GM08714 (cell line): Measurements from ENCODE around the gene RTEL1.
"Not testable (repeated sequence)": the region's sequence is repeated elsewhere in the genome, so short reads cannot be mapped to it uniquely, and the experiment has no call there.

ENCODE experiments used
- H3K4me3 ChIP-seq: fragments of 200-500 bp; sonication (Bioruptor generic); 2 replicates; pipeline ENCODE4 v1.5.1; 2014; ENCODE audit warnings: mild to moderate bottlenecking, low read length, inconsistent platforms
- ZNF274 ChIP-seq: IDR thresholded peaks from 2 replicates; pipeline ENCODE4 v1.6.1; 2012; ENCODE audit warnings: mild to moderate bottlenecking, low read depth, low read length

The RTEL1 gene

DNA sequence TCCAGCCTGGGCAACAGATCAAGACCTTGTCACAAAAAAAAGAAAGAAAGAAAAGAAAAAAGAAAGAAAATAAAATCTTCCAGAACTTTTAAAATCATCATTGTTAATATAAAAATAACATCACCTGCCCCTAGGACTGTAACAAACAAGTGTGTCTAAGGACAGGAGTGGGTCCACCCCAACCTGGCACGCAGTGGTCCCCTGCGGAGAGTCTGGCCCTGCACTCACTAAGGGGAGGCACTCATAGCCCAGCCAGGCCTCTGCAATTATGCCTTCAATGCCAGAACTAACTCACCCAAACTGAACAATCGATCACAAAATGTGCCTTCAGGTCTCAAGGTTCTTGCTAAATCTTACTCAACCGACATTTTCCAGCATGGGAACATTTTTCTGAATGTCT, 36.0 kb upstream of the RTEL1 start:
- H3K4me3 ChIP-seq = no peak overlapping the region
- no peak for TF ChIP-seq ZNF274

DNA sequence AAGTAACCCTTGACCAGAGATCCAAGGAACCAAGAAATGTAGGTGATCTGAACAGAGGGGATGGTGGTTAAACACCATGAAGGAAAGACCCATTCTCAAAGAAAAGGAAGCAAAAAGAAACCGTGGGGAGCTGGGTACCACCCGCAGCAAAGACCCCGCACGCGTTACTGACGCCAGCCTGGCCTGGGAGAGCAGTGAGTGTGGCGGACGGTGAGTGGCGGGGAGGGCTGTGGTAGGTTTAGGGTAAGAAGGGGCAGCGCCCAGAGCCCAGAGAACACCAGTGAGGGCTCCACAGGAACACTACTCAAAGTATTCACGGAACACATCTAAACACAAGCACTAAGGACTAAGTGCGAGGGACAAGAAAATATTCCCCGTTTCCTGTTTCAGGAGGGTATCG, 35.4 kb upstream of the RTEL1 start:
- H3K4me3 ChIP-seq = no peak overlapping the region
- TF ChIP-seq ZNF274 = no peak

DNA sequence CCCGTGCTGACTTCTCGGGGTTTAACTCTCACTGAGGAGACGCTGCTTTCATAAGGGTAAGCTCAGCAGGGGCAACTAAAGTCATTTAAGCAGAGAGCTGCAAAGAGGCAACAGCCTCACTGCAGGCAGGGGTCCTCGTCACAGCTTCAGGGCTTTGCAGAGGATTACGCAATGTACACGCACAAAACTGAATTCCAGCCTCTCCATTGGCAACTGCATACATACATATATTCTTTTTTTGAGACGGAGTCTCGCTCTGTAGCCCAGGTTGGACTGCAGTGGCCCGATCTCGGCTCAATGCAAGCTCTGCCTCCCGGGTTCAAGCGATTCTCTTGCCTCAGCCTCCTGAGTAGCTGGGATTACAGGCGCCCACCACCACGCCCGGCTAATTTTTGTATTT, 33.6 kb upstream of the RTEL1 start:
- no peak overlapping the region for H3K4me3 ChIP-seq
- no peak for TF ChIP-seq ZNF274

DNA sequence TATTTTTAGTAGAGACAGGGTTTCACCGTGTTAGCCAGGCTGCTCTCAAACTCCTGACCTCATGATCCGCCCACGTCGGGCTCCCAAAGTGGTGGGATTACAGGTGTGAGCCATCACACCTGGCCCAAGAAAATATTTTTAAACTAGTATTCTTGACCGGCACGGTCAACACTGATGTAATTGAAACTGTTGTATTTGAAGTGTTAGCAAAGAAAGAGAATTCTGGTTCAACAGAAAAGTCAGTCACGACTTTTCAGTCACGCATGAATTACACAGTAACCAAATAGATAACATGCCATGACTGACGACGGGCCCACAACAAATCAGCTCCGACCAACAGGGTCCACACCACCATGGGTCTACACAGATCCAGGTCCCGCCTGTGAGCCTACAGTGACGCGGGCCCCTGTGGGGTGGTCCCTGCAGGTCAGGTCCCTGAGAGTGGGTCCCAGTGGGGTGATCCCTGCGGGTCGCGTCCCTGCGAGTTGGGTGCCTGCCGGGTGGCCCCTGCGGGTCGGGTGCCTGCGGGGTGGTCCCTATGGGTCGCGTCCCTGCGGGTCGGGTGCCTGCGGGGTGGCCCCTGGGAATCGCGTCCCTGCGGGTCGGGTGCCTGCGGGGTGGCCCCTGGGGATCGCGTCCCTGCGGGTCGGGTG, 32.2 kb upstream of the RTEL1 start:
- H3K4me3 ChIP-seq = peak overlapping the region; percentile 86
- TF ChIP-seq ZNF274 = no peak

DNA sequence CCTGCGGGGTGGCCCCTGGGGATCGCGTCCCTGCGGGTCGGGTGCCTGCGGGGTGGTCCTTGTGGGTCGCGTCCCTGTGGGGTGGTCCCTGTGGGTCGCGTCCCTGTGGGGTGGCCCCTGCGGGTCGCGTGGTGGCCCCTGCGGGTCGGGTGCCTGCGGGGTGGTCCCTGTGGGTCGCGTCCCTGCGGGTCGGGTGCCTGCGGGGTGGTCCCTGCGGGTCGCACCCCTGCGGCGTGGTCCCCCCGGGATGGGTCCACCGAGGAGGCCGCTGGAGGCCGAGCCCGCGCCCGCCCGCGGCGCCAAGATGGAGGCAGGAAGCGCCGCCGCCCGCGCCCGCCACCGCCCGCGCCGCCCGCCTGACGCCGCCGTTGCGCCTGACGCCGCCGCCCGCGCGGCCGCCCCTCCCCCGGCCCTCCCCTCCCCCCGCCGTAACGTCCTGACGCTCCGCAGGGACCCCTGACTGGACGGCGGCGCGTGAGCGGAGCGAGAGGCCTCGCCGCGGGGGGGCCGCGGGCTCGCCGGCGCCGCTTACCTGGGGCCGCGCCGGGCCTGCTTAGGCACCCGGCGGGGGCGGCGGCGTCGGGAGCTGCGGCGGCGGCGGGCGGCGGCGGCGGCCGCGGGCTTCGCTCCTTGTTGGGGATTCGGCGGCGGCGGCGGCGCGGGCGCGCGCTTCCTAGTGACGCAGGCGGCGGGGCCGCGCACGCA, 31.5 kb upstream of the RTEL1 start, which contains the start of gene GMEB2:
Gene GMEB2 (minus strand): TSS at position 678 of the 705 bp plus-strand sequence. CDS start 7,704 bp downstream, outside the sequence.
- no peak for TF ChIP-seq ZNF274
- peak within 1 kb of the TSS; percentile 94 for H3K4me3 ChIP-seq

DNA sequence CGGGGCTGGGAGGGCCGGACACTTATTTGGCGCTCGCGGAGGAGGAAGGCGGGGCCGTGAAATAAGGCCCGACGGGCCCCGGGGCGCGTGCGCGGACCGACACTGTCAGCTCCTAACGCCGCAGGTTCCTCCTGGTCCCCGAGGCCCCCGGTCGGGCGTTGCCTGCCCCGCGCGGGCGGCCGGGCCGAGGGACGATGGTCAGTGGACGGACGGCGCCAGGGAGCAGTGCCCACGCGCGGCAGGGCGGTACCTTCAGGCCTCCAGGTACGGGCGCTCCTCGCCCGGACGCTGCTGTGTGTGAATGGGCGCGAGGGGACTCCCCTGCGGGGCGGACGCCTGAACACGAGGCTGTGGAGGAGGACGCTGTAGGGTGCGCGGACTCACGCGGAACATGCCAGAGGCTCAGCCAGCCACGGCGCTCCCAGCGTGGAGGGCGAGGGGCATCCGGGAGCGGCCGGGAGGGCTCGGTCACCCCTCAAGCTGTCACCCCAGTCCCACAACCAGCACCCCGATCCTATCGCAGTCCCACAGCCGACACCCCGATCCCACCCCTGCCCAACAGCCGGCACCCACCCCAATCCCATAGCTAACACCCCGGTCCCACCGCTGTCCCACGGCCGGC, 30.9 kb upstream of the RTEL1 start:
- peak overlapping the region; percentile 94 for H3K4me3 ChIP-seq
- no peak for TF ChIP-seq ZNF274

DNA sequence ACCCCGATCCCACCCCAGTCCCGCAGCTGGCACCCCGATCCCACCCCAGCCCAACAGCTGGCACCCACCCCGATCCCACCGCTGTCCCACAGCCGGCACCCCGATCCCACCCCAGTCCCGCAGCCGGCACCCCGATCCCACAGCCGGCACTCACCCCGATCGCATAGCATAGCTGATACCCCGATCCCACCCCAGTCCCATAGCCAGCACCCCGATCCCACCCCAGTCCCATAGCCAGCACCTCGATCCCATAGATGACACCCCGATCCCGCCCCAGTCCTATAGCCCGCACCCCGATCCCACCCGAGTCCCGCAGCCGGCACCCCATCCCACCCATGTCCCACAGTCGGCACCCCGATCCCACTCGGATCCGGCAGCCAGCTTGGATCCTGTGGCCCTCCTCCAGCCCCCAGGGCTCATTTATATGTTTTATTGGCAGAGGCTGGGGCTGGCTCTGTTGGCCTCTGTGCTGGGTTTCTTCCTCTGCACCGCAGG, 30.3 kb upstream of the RTEL1 start:
- H3K4me3 ChIP-seq = peak overlapping the region; percentile 94
- no peak for TF ChIP-seq ZNF274

DNA sequence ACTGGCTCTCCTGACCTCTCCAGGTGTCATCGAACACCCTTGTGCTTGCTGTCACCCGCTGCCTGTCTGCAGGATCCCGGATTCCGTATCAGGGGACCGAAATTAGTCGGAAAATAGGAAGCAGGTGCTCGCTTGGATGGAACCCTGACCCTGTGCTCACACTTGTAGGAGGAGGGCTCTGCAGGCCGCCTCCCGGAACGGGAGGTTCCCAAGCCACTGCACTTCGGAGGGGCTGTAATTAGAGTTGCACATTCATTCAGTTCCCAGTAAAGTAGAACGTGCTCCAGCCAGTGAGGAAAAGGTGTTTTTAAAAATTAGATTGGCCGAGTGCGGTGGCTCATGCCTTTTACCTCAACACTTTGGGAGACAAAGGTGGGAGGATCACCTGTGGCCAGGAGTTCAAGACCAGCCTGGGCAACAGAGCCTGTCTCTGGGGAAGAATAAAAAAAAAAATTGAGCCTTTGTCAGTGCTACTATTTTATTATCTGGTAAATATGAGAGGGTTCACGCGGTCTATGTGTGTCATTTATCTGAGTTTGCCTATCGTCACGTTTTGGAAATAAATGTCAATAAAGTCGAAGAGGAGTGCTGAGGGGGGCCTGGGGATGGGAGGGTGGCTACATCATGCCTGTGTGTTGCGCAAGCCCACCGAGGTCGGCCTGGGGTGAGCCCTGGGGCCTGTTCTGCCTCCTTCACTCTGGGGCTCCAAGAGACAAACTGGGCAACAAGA, 29.7 kb upstream of the RTEL1 start:
- peak overlapping the region; percentile 94; the same call in 1 of the 2 replicates for H3K4me3 ChIP-seq
- no peak for TF ChIP-seq ZNF274

DNA sequence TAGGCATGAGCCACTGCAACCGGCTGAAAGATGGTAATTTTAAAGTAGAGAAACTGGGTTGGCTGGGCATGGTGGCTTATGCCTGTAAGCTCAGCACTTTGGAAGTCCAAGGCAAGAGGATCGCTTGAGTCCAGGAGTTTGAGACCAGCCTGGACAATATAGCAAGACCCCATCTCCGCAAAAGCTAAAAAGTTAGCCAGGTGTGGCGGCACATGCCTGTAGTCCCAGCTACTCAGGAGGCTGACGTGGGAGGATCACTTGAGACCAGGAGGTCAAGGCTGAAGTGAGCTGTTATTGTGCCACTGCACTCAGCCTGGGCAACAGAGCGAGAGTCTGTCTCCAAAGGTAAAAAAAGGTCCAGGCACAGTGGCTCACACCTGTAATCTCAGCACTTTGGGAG, 27.2 kb upstream of the RTEL1 start:
- H3K4me3 ChIP-seq = not testable (repeated sequence)

DNA sequence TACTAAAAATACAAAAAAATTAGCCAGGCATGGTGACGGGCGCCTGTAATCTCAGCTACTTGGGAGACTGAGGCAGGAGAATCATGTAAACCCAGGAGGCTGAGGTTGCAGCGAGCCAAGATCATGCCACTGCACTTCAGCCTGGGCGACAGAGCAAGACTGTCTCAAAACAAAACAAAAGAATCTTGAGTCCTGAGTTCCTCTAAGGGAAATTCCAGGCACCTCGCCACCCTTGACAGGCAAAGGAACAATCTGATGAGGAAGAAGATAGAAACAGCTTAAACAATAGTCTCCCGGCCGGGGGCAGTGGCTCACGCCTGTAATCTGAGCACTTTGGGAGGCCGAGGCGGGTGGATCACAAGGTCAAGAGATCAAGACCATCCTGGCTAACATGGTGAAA, 26.7 kb upstream of the RTEL1 start:
- H3K4me3 ChIP-seq = not testable (repeated sequence)

DNA sequence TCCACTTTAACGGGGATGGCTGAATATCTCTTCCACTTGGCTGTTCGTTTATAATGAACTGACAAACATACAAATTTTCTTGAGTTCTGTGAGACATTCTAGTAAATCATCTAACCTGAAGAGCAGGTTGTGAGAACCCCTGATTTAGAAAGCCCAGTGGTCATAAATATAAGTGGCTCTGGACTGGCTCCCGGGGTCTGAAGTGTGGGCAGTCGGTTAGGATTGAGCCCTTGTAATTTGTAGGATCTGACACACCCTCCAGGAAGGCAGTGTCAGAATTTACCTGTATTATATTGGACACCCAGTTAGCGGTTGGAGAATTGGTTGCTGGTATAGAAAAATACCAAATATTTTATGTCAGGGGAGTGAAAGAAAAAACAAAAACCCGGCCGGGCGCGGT, 24.4 kb upstream of the RTEL1 start:
- no peak for TF ChIP-seq ZNF274
- no peak overlapping the region for H3K4me3 ChIP-seq

DNA sequence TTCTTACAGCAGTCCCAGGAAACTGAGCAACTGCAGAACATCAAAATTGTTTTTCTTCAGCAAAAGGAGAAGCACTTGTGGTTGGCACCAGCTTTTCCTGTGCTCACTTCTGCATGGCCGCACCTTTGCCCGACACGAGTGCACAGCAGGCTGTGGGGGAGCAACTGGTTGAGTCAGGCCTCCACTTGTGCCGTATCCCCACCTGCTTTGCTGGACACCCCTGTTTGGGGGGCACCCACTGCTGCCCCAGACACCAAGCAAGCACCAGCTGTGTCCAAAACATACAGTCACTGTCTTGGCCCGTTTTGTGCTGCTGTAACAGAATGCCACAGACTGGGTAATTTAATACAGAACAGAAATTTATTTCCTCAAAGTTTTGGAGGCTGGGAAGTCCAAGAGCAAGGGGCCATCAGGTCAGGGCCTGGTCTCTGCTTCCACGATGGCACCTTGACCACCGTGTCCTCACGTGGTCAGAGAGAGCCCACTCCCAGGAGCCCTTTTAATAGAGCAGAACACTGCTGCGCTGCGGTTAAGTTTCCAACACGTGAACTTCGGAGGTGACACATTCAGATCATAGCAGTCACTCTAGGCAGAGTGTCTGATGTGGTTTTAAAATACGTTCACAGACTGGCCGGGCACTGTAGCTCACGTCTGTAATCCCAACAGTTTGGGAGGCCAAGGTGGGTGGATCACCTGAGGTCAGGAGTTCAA, 22.5 kb upstream of the RTEL1 start:
- no peak for TF ChIP-seq ZNF274
- H3K4me3 ChIP-seq = no peak overlapping the region

DNA sequence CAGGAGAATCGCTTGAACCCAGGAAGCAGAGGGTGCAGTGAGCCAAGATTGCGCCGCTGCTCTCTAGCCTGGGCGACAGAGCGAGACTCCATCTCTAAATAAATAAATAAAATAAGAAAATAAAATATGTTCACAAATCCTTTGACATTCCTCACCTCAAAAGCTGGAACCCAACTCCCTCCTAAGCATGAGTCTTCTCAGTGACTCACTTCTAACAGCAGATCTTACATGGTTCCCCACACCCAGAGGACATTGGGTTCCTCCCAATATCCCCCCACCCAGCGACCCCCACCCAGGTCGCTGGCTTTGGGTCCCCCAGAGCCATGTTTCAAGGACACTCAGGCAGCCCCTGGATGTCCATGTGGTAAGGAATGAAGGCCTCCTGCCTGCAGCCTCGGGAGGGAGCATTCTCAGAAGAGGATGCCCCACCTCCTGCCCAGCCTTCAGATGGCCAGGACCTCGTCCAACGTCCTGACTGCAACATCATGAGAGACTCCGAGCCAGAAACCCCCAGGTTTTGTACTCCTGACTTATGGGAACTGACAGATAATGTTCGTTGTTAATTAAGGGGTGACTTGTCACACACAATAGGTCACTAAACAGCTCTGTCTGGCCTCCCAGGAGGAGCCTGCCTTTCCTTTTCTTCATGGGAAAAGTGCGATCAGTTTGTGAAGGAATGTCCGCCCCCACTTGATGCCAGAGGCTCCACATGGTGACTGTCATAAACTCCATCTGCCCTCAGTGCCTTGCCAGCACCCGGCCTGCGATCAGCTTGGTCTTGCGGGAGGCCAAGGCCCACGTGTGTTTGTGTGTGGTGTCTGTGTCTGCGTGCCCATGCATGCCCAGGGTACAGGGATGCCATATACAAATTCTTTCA, 21.1 kb upstream of the RTEL1 start:
- H3K4me3 ChIP-seq = no peak overlapping the region
- TF ChIP-seq ZNF274 = no peak
